ENCODE results near the gene PRKAB1.
A peak's percentile ranks its signal among the peaks of the same experiment; 100 is the strongest.

Gene PRKAB1

DNA sequence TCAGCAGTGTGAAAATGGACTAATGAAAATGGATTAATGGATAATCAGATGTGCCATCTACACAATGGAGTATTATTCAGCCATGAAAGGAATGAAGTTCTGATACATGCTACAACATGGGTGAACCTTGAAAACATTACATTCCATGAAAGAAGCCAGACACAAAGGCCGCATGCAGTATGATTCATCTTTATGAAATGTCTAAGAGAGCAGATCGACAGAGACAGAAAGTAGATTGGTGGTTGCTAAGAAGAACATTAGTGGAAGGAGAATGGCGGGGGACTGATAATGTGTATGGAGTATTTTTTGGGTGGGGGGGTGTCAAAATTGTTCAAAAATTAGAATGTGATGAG is 47.3 kb downstream of the PRKAB1 start:
- DNase-seq (ENCODE audit: low read depth), result peak; percentile 31
- TF ChIP-seq, protein P1, sequence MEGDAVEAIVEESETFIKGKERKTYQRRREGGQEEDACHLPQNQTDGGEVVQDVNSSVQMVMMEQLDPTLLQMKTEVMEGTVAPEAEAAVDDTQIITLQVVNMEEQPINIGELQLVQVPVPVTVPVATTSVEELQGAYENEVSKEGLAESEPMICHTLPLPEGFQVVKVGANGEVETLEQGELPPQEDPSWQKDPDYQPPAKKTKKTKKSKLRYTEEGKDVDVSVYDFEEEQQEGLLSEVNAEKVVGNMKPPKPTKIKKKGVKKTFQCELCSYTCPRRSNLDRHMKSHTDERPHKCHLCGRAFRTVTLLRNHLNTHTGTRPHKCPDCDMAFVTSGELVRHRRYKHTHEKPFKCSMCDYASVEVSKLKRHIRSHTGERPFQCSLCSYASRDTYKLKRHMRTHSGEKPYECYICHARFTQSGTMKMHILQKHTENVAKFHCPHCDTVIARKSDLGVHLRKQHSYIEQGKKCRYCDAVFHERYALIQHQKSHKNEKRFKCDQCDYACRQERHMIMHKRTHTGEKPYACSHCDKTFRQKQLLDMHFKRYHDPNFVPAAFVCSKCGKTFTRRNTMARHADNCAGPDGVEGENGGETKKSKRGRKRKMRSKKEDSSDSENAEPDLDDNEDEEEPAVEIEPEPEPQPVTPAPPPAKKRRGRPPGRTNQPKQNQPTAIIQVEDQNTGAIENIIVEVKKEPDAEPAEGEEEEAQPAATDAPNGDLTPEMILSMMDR (IDR thresholded peaks at IDR 0.05; ENCODE audit: low read length, missing control alignments), result no peak
- no peak overlapping the region for H3K4me3 ChIP-seq (replicated peaks; ENCODE audit: low read depth, low read length)

DNA sequence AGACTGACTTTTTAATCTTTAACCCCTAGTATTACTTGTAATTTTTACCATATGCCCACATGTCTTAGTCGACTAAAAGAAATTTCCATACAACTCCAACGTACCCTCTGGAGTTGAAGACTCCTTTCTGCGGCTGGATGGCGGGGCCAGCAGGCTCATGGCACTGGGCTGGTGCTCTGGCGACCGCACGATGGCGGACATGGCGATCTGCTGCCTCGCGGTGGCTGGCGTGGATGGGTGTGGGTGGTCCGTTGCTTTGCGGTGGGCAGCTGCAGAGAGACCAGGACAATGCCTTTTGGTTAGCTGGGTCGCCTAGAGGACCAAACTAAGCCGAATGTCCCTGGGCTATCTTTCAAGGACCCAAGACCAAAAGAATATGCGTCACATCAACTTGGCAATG is 50.2 kb downstream of the PRKAB1 start:
- H3K4me3 ChIP-seq (replicated peaks; ENCODE audit: low read depth, low read length), result no peak overlapping the region
- TF ChIP-seq, protein P1 (IDR thresholded peaks at IDR 0.05; ENCODE audit: low read length, missing control alignments), result no peak
- no peak for DNase-seq (ENCODE audit: low read depth)

DNA sequence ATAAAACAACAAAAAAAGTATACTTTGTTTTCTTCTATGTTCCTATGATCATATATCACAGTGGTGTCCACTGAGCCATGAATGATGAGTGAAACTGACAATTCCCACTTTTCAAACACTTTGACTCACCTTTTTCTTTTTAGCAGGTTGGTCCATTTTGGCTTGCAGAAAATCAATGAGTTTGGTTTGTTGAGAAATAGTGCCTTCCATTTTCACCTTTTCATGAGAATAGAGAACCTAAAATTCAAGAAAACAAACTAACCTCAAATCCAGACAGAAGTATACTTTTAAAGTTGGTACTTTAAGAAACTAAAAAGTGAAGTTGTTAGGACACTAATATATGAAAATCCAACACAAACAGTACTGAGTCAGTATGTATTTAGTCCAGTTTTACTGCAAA is 52.4 kb downstream of the PRKAB1 start:
- H3K4me3 ChIP-seq (replicated peaks; ENCODE audit: low read depth, low read length), result no peak overlapping the region
- TF ChIP-seq, protein P1 (IDR thresholded peaks at IDR 0.05; ENCODE audit: low read length, missing control alignments), result no peak
- no peak for DNase-seq (ENCODE audit: low read depth)

DNA sequence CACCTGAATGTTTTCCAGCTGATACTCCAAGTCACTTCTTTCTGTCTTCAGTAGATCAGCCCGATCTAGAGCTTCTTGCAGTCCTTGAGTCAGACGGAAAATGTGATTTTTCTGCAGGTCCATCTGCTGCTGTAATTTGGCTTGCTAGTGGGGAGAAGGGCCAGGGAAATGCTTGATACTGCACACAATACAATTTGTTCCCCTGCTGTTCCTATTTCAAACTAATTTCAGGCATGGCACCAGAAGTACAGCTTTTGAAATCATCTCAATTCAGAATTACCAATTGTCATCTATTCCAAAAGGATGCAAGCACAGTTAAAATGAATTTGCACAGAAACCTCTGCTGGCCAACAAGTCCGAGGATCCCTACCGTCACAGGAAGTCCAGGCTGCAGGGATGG is 53.4 kb downstream of the PRKAB1 start:
- DNase-seq (ENCODE audit: low read depth), result no peak
- TF ChIP-seq, protein P1 (IDR thresholded peaks at IDR 0.05; ENCODE audit: low read length, missing control alignments), result no peak
- no peak overlapping the region for H3K4me3 ChIP-seq (replicated peaks; ENCODE audit: low read depth, low read length)

DNA sequence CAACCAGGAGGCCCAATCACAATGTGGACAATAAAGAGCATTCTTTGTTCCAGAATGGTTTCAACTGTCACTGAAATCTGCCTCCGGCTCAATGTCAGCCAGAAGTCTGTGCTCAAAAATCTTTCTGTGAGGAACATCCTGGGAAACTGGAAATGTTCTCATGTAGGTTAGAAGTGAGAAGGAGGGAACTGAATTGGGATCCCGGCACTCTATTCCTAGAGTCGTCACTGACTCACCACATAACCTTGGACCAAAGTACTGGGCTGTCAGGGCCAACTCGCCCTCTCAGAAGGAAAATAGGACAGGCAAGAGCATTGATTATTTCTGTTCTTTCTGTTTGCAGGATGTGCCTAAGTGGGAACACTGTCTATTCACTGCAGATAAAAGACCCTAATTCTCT is 57.6 kb downstream of the PRKAB1 start:
- DNase-seq (ENCODE audit: low read depth), result no peak
- H3K4me3 ChIP-seq (replicated peaks; ENCODE audit: low read depth, low read length), result no peak overlapping the region
- TF ChIP-seq, protein P1 (IDR thresholded peaks at IDR 0.05; ENCODE audit: low read length, missing control alignments), result no peak

DNA sequence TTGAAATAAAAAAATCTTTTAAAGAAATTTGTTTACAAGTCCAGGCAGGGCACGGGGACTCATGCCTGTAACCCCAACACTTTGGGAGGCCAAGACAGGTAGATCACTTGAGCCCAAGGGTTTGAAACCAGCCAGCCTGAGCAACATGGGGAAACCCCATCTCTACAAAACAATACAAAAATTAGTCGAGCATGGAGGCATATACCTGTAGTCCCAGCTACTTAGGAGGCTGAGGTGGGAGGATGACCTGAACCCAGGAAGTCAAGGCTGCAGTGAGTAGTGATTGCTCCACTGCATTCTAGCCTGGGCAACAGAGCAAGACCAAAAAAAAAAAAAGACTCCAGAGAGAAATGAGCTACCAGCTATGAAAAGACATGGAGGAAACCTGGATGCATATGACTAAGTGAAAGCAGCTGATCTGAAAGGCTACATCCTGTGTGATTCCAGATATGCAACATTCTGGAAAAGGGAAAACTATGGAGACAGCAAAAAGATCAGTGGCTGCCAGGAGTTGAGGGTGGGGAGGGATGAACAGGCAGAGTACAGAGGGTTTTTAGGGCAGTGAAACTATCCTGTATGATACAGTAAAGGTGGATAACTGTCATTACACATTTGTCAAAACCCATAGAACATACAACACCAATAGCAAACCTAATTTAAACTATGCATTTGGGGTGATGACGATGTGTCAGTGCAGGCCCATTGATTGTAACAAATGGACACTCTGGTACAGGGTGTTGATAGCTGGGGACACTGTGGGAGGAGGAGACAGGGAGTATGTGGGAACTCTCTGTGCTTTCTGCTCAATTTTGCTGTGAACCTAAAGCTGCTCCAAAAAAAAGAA is 59.9 kb downstream of the PRKAB1 start:
- TF ChIP-seq, protein P1 (IDR thresholded peaks at IDR 0.05; ENCODE audit: low read length, missing control alignments), result no peak
- DNase-seq (ENCODE audit: low read depth), result peak; percentile 13
- H3K4me3 ChIP-seq (replicated peaks; ENCODE audit: low read depth, low read length), result no peak overlapping the region

DNA sequence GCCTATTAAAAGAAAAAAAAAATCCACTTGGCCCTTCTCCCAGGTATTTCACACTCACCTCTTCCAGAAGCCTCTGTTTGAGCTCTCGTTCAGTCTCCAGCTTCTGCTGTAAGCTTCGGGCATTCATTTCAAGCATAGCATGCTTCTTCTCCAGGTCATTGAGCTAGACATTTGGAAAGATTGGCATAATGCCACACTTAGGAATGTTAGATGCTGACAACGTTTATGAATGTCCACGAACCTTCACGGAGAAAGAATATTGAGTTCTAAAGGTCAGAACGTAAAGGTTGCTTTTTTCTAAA is 60.5 kb downstream of the PRKAB1 start:
- DNase-seq (ENCODE audit: low read depth), result peak; percentile 6
- no peak overlapping the region for H3K4me3 ChIP-seq (replicated peaks; ENCODE audit: low read depth, low read length)
- TF ChIP-seq, protein P1 (IDR thresholded peaks at IDR 0.05; ENCODE audit: low read length, missing control alignments), result no peak
